Measurements from ENCODE around the gene SUPT20HL2.
"Not testable (repeated sequence)": the region's sequence is repeated elsewhere in the genome, so short reads cannot be mapped to it uniquely, and the experiment has no call there.

Gene SUPT20HL2

DNA sequence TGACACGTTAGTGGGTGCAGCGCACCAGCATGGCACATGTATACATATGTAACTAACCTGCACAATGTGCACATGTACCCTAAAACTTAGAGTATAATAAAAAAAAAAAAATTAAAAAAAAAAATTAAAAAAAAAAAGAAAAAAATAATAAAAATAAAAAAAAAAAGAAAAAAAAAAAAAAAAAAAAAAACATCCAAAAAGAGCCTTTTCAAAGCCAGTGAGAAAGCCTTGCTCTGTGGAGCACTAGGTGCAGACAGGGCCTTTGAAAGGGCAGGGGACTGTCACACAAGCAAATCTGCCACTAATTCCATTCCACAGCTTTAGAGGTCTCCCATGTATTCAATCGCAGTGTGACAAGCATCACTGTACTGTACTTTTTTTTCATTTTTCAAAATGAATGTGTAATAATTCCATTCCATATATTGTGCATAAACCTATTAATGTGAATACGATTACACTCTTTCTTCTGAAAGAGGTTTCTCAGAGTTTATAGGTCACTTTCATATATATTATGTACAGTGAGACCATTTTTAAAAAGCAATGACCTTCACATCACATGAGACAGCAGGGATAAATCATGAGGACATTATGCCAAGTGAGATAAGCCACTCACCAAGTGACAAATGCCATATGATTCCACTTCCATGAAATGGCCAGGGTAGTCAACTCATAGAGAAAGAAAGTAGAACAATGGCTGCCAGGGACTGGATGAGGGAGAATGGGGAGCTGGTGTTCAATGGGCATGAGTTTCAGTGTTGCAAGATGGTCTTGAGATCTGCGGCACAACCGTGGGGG lies 4.1 kb downstream of the SUPT20HL2 start:
- not testable (repeated sequence) for DNase-seq

GRCh38 chrX:24308803-24309202 lies 5.1 kb downstream of the SUPT20HL2 start:
- DNase-seq = not testable (repeated sequence)

DNA sequence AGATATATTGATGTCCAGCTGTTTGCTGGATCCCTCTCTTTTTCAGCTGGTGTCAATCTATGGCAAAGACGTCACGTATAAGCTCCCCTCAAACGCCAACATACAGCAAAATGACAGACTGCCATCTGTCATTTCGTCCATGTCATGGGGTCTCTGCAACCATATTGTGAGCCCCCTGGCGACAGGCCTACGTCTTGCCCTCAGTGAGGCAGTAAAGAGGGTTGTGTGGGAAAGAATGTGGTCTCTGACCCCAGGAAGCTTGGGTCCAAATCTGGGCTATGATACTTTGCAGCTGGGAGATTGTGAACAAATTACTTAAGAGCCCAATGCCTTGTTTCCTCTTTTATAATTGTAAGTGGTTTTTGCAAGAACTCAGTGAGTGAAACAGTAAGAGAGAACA lies 7.4 kb downstream of the SUPT20HL2 start:
- DNase-seq = no peak

GRCh38 chrX:24305905-24306304 lies 8.0 kb downstream of the SUPT20HL2 start:
- DNase-seq = no peak

GRCh38 chrX:24301806-24302205 lies 12.1 kb downstream of the SUPT20HL2 start:
- no peak for DNase-seq

DNA sequence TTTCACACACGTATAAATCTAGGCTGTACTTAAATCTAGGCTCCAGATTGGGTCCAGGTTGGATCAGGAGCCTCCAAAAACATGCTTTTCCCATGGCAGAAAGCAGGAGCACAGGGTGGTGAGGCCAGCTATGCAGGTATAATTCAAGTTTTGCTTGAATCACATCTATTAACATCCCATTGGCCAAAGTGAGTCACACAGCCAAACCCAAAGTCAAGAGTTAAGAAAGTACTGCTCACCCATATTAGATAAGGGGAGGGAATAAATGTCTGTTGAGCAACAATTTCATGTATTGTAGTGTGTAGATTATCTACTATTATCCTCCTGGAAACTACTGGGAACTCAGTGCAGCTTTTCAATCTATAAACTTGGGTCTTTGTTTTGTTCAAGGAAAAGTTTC lies 12.8 kb downstream of the SUPT20HL2 start:
- no peak for DNase-seq

DNA sequence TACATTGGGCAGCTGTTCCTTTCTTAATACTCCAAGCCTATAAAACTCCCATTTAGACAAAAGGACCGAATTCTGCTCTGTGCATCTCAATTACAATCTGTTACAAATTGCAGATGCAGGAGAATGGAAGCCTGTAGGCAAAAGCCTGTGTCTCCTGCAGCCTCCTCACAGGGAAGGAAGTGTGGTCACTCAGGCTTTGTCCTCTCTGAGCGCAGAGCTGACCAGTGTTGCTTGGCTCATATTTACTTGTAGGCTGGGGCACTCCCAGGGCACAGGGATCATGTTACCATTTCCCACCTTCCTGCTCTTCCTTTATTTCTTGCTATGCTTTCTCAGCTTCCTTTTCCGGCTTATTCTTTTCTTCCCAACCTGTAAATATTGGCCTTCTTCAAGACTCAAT lies 15.7 kb downstream of the SUPT20HL2 start:
- DNase-seq = no peak

DNA sequence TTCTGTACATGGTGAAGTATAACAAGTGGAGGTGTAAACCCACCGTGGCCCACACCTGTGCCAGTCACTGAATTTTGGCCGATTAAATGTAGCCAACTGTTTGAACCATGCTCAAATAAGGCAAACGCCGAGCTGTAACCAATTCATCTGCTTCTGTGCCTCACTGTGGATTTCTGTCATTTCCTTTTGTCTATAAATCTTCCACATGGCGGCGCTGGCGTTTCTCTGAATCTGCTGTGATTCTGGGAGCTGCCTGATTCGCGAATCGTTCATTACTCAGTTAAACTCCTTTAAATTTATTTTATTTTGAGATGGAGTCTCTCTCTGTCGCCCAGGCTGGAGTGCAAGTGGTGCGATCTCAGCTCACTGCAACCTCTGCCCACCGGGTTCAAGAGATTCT lies 19.2 kb downstream of the SUPT20HL2 start:
- DNase-seq = no peak

- no peak for DNase-seq
These were observed 20.5 kb downstream of the SUPT20HL2 start for GRCh38 chrX:24293412-24293811.

- no peak for DNase-seq
These were observed 21.5 kb downstream of the SUPT20HL2 start for GRCh38 chrX:24292353-24292752.

DNA sequence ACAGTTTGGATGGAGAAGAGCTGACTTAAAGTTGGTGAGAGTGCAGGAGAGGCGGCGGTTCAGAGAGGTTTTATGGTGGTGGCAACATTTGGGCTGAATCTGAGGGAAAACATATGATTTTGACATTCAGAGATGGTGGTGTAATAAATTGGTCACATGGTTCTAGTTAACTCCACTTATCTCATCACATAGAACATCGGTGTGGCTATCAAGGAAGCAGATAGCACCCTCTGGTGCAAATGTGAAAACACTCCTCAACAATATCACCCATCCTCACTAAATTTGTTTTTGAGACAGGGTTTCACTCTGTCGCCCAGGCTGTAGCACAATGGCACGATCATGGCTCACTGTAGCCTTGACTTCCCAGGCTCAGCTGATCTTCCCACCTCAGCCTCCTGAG lies 28.8 kb downstream of the SUPT20HL2 start:
- DNase-seq = no peak

DNA sequence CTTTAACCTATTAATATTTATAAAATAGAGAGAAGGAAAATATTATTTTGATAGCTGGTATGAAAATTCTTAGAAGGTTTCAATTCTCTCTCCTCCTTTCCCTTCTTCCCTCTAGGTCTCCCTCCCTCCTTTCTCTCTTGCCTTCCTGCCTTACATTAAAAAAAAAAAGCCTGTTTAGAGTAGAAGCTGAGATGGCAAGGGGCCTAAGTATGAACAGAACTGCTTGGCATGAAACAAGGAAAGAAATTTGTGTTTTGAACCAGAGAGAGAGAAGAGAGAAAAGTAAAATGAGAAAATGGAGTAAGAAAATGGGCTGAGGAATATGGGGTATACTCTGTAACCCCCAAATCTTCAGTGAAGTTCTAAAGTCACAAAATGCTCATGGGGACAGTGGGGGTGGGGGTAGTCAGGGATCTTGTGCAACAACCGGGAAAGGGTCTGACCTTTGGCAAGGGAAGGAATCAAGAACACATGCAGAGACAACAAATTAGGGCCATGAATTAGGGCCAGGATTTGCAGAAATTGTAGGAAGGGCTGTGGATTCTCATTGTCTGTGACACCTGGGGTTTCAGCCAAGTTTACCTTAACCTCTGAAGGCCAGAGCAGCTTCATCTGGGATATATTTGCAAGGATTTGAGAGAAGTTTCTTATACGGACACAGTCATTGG lies 30.6 kb downstream of the SUPT20HL2 start:
- no peak for DNase-seq

- DNase-seq = no peak
These were observed 31.3 kb downstream of the SUPT20HL2 start for GRCh38 chrX:24282381-24283126.

- no peak for DNase-seq
These were observed 36.5 kb downstream of the SUPT20HL2 start for GRCh38 chrX:24277405-24277804.

DNA sequence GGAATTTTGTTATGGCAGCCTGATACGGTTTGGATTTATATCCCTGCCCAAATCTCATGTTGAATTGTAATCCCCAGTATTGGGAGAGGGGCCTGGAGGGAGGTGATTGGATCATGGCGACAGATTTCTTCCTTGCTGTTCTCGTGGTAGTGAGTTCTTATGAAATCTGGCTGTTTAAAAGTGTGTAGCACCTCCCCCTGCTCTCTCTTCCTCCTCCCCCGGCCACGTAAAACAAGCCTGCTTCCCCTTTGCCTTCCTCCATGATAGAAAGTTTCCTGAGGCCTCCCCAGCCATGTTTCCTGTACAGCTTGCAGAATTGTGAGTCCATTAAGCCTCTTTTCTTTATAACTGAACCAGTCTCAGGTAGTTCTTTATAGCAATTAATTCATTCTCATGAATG lies 37.9 kb downstream of the SUPT20HL2 start:
- DNase-seq = no peak

DNA sequence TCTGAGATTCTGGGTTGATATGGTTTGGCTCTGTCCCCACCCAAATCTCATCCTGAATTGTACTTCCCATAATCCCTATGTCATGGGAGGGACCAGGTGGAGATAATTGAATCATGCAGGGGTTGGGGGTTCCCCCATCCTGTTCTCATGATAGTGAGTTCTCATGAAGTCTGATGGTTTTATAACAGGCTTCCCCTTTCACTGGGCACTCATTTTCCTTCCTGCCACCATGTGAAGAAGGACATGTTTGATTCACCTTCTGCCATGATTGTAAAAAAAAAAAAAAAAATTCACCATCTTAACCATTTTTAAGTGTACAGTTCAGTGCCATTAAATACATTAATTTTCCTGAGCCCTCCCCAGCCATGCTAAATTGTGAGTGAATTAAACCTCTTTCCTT lies 42.6 kb downstream of the SUPT20HL2 start:
- no peak for DNase-seq

- no peak for DNase-seq
These were observed 45.1 kb downstream of the SUPT20HL2 start for GRCh38 chrX:24268786-24269185.

- no peak for DNase-seq
These were observed 46.9 kb downstream of the SUPT20HL2 start for GRCh38 chrX:24266996-24267395.

DNA sequence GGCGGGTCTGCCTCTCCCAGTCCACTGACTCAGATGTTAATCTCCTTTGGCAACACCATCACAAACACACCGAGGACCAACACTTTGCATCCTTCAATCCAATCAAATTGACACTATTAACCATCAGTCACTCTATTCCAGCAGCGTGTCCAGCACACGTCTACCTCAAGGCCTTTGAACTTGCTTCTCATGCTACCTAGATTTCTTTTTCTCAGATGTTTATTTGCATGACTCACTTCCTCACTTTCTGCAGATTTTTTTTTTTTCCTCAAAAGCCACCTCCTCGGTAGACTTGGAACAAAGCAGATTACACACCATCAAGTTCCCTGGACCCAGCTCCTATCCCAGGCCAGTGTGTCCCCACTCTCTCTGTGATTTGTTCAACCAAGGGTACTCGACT lies 49.5 kb downstream of the SUPT20HL2 start:
- DNase-seq = no peak

DNA sequence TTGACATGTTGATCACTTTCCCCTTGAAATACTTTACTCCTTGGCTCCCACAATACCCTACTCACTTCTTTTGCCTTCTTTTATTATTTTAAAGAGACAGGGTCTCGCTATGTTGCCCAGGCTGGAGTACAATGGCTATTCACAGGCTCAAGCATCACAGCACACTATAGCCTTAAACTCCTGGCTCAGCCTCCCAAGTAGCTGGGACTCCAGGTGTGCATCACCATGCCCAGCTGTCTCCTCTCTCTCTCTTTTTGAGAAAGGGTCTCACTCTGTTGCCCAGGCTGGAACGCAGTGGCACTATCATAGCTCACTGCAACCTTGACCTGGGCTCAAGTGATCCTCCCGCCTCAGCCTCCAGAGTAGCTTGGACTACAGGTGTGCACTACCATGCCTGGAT lies 51.6 kb downstream of the SUPT20HL2 start:
- DNase-seq = no peak
